Fibroblast of skin of left quadriceps (primary cell): ENCODE data around the gene TICAM1.

Experiments
- DNase-seq, 2 experiments: peaks; one replicate each; pipeline ENCODE4 v3.0.0-alpha.2; 2013; ENCODE audit warnings: low read depth in 2 of 2

Gene TICAM1

GRCh38 chr19:4772566-4772965 is 58.9 kb downstream of the TICAM1 start:
- no peak for DNase-seq

- peak; percentile 55 to 67 for DNase-seq
These were observed 62.4 kb downstream of the TICAM1 start for GRCh38 chr19:4768934-4769777.
